Endothelial cell of umbilical vein (primary cell): ENCODE results near the gene VWC2.

Experiments
- MYC ChIP-seq: IDR thresholded peaks from one replicate; pipeline ENCODE4 v1.6.1; 2011; ENCODE audit warnings: mild to moderate bottlenecking, low read depth, low read length
- TF ChIP-seq, protein P1 (sequence below), 2 donors: IDR thresholded peaks; 1 replicate in 1 of 2; 2 replicates in 1 of 2; pipeline ENCODE4 v1.5.1; 2011; ENCODE audit warnings: low read length in 2 of 2, mild to moderate bottlenecking in 2 of 2, moderate library complexity in 2 of 2, control low read depth in 1 of 2, inconsistent platforms in 1 of 2, low read depth in 1 of 2; ENCODE audit not compliant: insufficient read depth in 1 of 2; ENCODE audit errors: extremely low read depth in 1 of 2

DNA sequence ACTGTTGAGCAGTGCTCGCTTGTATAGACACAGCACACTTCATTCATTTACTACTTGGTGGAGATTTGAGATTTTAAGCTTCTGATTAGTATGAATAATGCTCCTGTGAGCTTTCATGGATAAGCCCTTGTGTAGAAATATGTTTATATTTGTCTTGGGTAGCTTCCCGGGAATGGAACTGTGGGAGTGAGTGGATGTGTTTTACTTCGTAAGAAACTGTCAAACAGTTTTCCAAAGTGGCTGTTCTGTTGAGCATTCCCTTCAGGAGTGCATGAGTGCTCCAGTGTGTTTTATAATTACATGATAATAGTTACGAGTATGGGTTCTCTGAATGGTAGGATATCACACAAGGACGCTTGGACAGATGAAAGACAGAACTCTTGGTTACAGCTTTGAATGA lies 49.4 kb downstream of the VWC2 start:
- no peak for TF ChIP-seq MYC
- TF ChIP-seq, protein P1, sequence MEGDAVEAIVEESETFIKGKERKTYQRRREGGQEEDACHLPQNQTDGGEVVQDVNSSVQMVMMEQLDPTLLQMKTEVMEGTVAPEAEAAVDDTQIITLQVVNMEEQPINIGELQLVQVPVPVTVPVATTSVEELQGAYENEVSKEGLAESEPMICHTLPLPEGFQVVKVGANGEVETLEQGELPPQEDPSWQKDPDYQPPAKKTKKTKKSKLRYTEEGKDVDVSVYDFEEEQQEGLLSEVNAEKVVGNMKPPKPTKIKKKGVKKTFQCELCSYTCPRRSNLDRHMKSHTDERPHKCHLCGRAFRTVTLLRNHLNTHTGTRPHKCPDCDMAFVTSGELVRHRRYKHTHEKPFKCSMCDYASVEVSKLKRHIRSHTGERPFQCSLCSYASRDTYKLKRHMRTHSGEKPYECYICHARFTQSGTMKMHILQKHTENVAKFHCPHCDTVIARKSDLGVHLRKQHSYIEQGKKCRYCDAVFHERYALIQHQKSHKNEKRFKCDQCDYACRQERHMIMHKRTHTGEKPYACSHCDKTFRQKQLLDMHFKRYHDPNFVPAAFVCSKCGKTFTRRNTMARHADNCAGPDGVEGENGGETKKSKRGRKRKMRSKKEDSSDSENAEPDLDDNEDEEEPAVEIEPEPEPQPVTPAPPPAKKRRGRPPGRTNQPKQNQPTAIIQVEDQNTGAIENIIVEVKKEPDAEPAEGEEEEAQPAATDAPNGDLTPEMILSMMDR (IDR thresholded peaks at IDR 0.05; ENCODE audit: extremely low read depth in 1 of 2, insufficient read depth in 1 of 2, low read depth in 1 of 2, low read length in 2 of 2): no peak
